ENCODE data around the gene NEAT1. TPM values are rescaled to one million over a fixed set of nuclear protein-coding genes. Genes with fewer than 3 reads are reported as not detected.

Gene NEAT1
- total and polyA plus RNA-seq, 2 of the 8 experiments (the other 6 are each of a cell fraction or from before 2014, with no cell fraction given), result 2.4 to 10.7 TPM

DNA sequence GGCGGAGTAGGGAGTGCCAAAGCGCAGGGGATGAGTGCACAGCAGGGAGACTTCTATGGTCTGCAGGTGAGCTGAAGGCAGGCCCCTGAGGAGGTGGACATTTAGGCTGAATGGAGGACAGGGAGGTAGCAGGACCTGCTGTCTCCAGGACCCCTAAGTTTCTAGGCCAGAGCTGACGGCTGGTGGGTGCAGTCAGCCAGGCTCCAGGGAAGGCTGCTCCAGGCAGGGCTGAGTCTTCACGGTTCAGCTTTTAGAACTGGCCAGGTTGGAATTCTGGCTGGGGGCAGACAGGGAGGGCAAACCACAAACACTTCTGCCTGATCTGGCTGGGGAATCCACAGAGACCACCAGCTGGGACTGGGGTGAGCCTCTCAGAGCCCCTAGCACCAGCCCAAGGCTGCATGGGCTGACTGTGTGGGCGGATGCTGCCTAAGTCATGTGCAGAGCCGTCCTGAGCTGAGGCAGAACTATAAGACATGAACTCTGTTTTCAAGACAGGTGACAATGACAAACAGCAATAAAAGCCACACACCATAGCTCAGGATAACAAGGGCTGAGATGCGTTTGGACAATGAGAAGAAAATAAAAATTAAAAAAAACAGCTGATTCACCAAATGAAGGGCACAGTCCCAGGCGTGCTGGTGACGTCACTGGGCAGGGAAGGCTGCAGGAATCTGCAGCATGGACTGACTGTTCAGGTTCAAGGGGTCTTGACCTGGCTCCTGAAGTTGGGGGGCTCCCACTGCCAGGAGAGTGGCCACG, 65.9 kb downstream of the NEAT1 start:
- H3K79me1 ChIP-seq (ENCODE audit: low read depth, low read length), result no peaks in the 10 kb centered on the region; the same call in 1 of the 2 replicates
- FAIRE-seq (no peak), DNase-seq (ENCODE audit: low read depth in 1 of 2, low spot score in 2 of 2) (no peak)
- H3K4me1 ChIP-seq (replicated peaks in 1 of 4; ENCODE audit: control insufficient read depth in 3 of 4, insufficient read depth in 4 of 4, low read length in 3 of 4), result peaks cover 44 to 58% (median 52%) of the 10 kb centered on the region in 4 experiments
- H3K36me3 ChIP-seq (ENCODE audit: control insufficient read depth in 2 of 4, insufficient read depth in 4 of 4, low read length in 3 of 4), result no peaks in the 10 kb centered on the region
- peak overlapping the region; percentile 93 for H4K5ac ChIP-seq (ENCODE audit: insufficient read length, low read depth, low read length)
- peak overlapping the region; percentile 100 for H2AK5ac ChIP-seq (ENCODE audit: low read depth, low read length)
- H3K4ac ChIP-seq (replicated peaks; ENCODE audit: insufficient read length, low read depth, low read length), result peak overlapping the region; percentile 92
- H4K8ac ChIP-seq (ENCODE audit: extremely low read depth, insufficient read depth, low read length), result peak overlapping the region; percentile 97
- no peaks in the 10 kb centered on the region for H4K20me1 ChIP-seq (replicated peaks in 1 of 2; ENCODE audit: control insufficient read depth in 1 of 2, insufficient read depth in 2 of 2, low read length in 2 of 2)
- H3K18ac ChIP-seq (ENCODE audit: extremely low read depth, low read length), result peak overlapping the region; percentile 99
- WGBS, 2 experiments (ENCODE audit: extremely low coverage in 1 of 2, insufficient coverage in 1 of 2, insufficient read length in 1 of 2, insufficient replicate concordance in 2 of 2, low coverage in 1 of 2, low lambda C conversion rate in 2 of 2, missing lambda C conversion rate in 1 of 2), result 43% methylated on average over 10 of the region's 10 CpGs; no CpG with 5 or more reads in 1 of the 2 experiments
- ChIA-PET CTCF (ENCODE audit: partially characterized antibody) (interaction anchor here (0.6 to 29.0 kb wide), 11 partner anchors 10 to 922 kb away, joined by 3 to 809 read pairs (median 3); partner anchors contain the start of genes CDC42EP2 and MALAT1), POLR2A (ENCODE audit: partially characterized antibody) (interaction anchor here (0.8 to 29.8 kb wide), 11 partner anchors 19 to 132 kb away, joined by 3 to 1569 read pairs (median 3); partner anchors contain the start of genes MALAT1 and NEAT1)
- peak overlapping the region; percentile 94 for H4K91ac ChIP-seq (replicated peaks; ENCODE audit: insufficient read length, low read length)
- H3K56ac ChIP-seq (replicated peaks; ENCODE audit: insufficient read length, low read depth, low read length), result peak overlapping the region; percentile 79
- H3K27ac ChIP-seq (ENCODE audit: low read depth, low read length), result peak overlapping the region; percentile 96
- H3K23ac ChIP-seq (ENCODE audit: insufficient read length), result no peak overlapping the region
- peak overlapping the region; percentile 99 for H2BK5ac ChIP-seq (ENCODE audit: low read depth, low read length)
- peak overlapping the region; percentile 97 for H2BK20ac ChIP-seq (ENCODE audit: low read length)
- H3K9me3 ChIP-seq (ENCODE audit: insufficient read depth in 2 of 2, low read depth in 1 of 2, low read length in 1 of 2), result no peaks in the 10 kb centered on the region
- no peaks in the 10 kb centered on the region for H3K79me2 ChIP-seq (ENCODE audit: control insufficient read depth in 1 of 2, insufficient read depth in 2 of 2, low read length in 2 of 2)
- peak overlapping the region; percentile 99 for H2BK12ac ChIP-seq (ENCODE audit: low read depth, low read length)
- peak overlapping the region in 3 of 4 experiments; percentile 77 to 91 (median 87); a peak in 6 of 7 replicates for H3K9ac ChIP-seq (replicated peaks in 1 of 4; ENCODE audit: extremely low read depth in 1 of 4, low read depth in 3 of 4, low read length in 3 of 4)
- no peak overlapping the region for H2AFZ ChIP-seq (ENCODE audit: low read length)
- peak overlapping the region in 3 of 4 experiments; percentile 31 to 49 (median 48); a peak in 7 of 8 replicates for H3K4me3 ChIP-seq (ENCODE audit: extremely low read depth in 1 of 4, insufficient read depth in 2 of 4, low read depth in 3 of 4, low read length in 4 of 4)
- no peaks in the 10 kb centered on the region; the same call in none of the 2 replicates for H3K23me2 ChIP-seq (ENCODE audit: low read depth, low read length)
- peak overlapping the region; percentile 84 to 86 for H3K4me2 ChIP-seq (ENCODE audit: insufficient read depth in 1 of 2, low read depth in 2 of 2, low read length in 2 of 2)
- H3K27me3 ChIP-seq (replicated peaks in 1 of 4; ENCODE audit: control insufficient read depth in 3 of 4, extremely low read depth in 1 of 4, insufficient read depth in 3 of 4, low read length in 3 of 4), result no peaks in the 10 kb centered on the region
- peak overlapping the region; percentile 92; the same call in 1 of the 2 replicates for H2BK15ac ChIP-seq (ENCODE audit: low read length)
- peak overlapping the region; percentile 98 for H2BK120ac ChIP-seq (replicated peaks; ENCODE audit: low read depth, low read length)
- peak overlapping the region; percentile 54 for H3K14ac ChIP-seq (ENCODE audit: insufficient read length)
- TF ChIP-seq YY1 (IDR thresholded peaks at IDR 0.05; ENCODE audit: low read depth, low read length), result no peak
- 0 out of 4 replicates have a peak, but pooled peaks of 1 of the 2 experiments have one; percentile 14 for TF ChIP-seq SIN3A (conservative IDR thresholded peaks at IDR 0.05 in 1 of 2, IDR thresholded peaks at IDR 0.05 in 1 of 2; ENCODE audit: low read depth in 1 of 2, low read length in 2 of 2)

Measured in H1 (cell line).